Ectodermal cell (in vitro differentiated cells): ENCODE data around the gene LHFPL3.

Experiments
- H3K27ac ChIP-seq: 2 replicates; pipeline ENCODE4 v1.7.0; 2013; ENCODE audit warnings: mild to moderate bottlenecking, low read depth, low read length; ENCODE audit not compliant: insufficient read depth, poor library complexity, severe bottlenecking
- H3K27me3 ChIP-seq: 2 replicates; pipeline ENCODE4 v1.7.0; 2013; ENCODE audit warnings: mild to moderate bottlenecking, low read length; ENCODE audit not compliant: insufficient read depth, control insufficient read depth, poor library complexity, severe bottlenecking
- H3K36me3 ChIP-seq: one replicate; pipeline ENCODE4 v1.7.0; 2013; ENCODE audit warnings: low read length; ENCODE audit not compliant: control insufficient read depth, insufficient read depth
- H3K4me1 ChIP-seq: one replicate; pipeline ENCODE4 v1.7.0; 2013; ENCODE audit warnings: low read length; ENCODE audit not compliant: control insufficient read depth, insufficient read depth
- H3K4me3 ChIP-seq: 2 replicates; pipeline ENCODE4 v1.7.0; 2013; ENCODE audit warnings: low read depth, low read length, control low read depth; ENCODE audit not compliant: insufficient read depth
- H3K9me3 ChIP-seq: 2 replicates; pipeline ENCODE4 v1.7.0; 2013; ENCODE audit warnings: mild to moderate bottlenecking, low read length, moderate library complexity; ENCODE audit not compliant: control insufficient read depth
- WGBS, 2 experiments: methylation state at CpG; one replicate each; pipeline ENCODE4 v1.1.7; 2013; ENCODE audit warnings: missing lambda C conversion rate in 2 of 2; 5-methylcytosine and 5-hydroxymethylcytosine counted together

LHFPL3 gene

GRCh38 chr7:104779888-104780287 lies 451.5 kb downstream of the LHFPL3 start:
- H3K27me3 ChIP-seq, result no peaks in the 10 kb centered on the region
- H3K9me3 ChIP-seq, result no peaks in the 10 kb centered on the region
- H3K4me1 ChIP-seq, result no peaks in the 10 kb centered on the region
- H3K27ac ChIP-seq, result no peak overlapping the region
- H3K4me3 ChIP-seq, result no peak overlapping the region
- no peaks in the 10 kb centered on the region for H3K36me3 ChIP-seq
- WGBS, 2 experiments, result 88 to 92% methylated on average over 2 of the region's 2 CpGs

GRCh38 chr7:104784686-104785085 lies 456.3 kb downstream of the LHFPL3 start:
- H3K9me3 ChIP-seq, result no peaks in the 10 kb centered on the region
- H3K27ac ChIP-seq, result no peak overlapping the region
- no peaks in the 10 kb centered on the region for H3K36me3 ChIP-seq
- no peaks in the 10 kb centered on the region for H3K27me3 ChIP-seq
- no peak overlapping the region for H3K4me3 ChIP-seq
- no peaks in the 10 kb centered on the region for H3K4me1 ChIP-seq

- Histone ChIP-seq H3K4me1 (peaks cover 4% of the 10 kb centered on the region), H3K27ac (no peak overlapping the region), H3K9me3 (no peaks in the 10 kb centered on the region), H3K27me3 (no peaks in the 10 kb centered on the region), H3K36me3 (no peaks in the 10 kb centered on the region), H3K4me3 (no peak overlapping the region)
- WGBS, 2 experiments, result 99 to 100% methylated on average over 2 to 3 of the region's 3 CpGs
Observed at GRCh38 chr7:104789780-104790179, 461.4 kb downstream of the LHFPL3 start.

- 90 to 94% methylated on average over 2 of the region's 2 CpGs for WGBS, 2 experiments
- Histone ChIP-seq H3K27ac (no peak overlapping the region), H3K9me3 (no peaks in the 10 kb centered on the region), H3K36me3 (no peaks in the 10 kb centered on the region), H3K4me1 (peaks cover 4% of the 10 kb centered on the region), H3K27me3 (no peaks in the 10 kb centered on the region), H3K4me3 (no peak overlapping the region)
Observed at GRCh38 chr7:104790440-104790839, 462.0 kb downstream of the LHFPL3 start.

- Histone ChIP-seq H3K9me3 (no peaks in the 10 kb centered on the region), H3K4me1 (peaks cover 4% of the 10 kb centered on the region)
Observed at GRCh38 chr7:104791080-104791479, 462.7 kb downstream of the LHFPL3 start.

GRCh38 chr7:104793066-104793465 lies 464.7 kb downstream of the LHFPL3 start:
- no peaks in the 10 kb centered on the region for H3K36me3 ChIP-seq
- WGBS, 2 experiments, result 93% methylated on average over 7 of the region's 7 CpGs
- no peaks in the 10 kb centered on the region for H3K27me3 ChIP-seq
- no peak overlapping the region for H3K27ac ChIP-seq
- no peaks in the 10 kb centered on the region for H3K9me3 ChIP-seq
- H3K4me3 ChIP-seq, result no peak overlapping the region
- H3K4me1 ChIP-seq, result peaks cover 4% of the 10 kb centered on the region

More at GRCh38 chr7:104791080-104791479, 462.7 kb downstream of the LHFPL3 start:
- Histone ChIP-seq H3K27ac (no peak overlapping the region), H3K27me3 (no peaks in the 10 kb centered on the region), H3K36me3 (no peaks in the 10 kb centered on the region), H3K4me3 (no peak overlapping the region)

GRCh38 chr7:104794154-104794553 lies 465.8 kb downstream of the LHFPL3 start:
- WGBS, 2 experiments, result 89 to 95% methylated on average over 3 of the region's 3 CpGs
- H3K4me3 ChIP-seq, result no peak overlapping the region
- no peaks in the 10 kb centered on the region for H3K36me3 ChIP-seq
- no peaks in the 10 kb centered on the region for H3K9me3 ChIP-seq
- H3K4me1 ChIP-seq, result peaks cover 4% of the 10 kb centered on the region
- H3K27ac ChIP-seq, result no peak overlapping the region
- no peaks in the 10 kb centered on the region for H3K27me3 ChIP-seq

GRCh38 chr7:104794589-104794988 lies 466.2 kb downstream of the LHFPL3 start:
- Histone ChIP-seq H3K36me3 (no peaks in the 10 kb centered on the region), H3K9me3 (no peaks in the 10 kb centered on the region), H3K4me3 (no peak overlapping the region), H3K27ac (no peak overlapping the region), H3K4me1 (peaks cover 4% of the 10 kb centered on the region), H3K27me3 (no peaks in the 10 kb centered on the region)
- WGBS, 2 experiments, result 66 to 78% methylated on average over 3 of the region's 3 CpGs

- WGBS, 2 experiments, result 90 to 94% methylated on average over 7 of the region's 7 CpGs
- Histone ChIP-seq H3K27ac (no peak overlapping the region), H3K27me3 (no peaks in the 10 kb centered on the region), H3K36me3 (no peaks in the 10 kb centered on the region), H3K4me1 (peaks cover 4% of the 10 kb centered on the region), H3K9me3 (no peaks in the 10 kb centered on the region), H3K4me3 (no peak overlapping the region)
Observed at GRCh38 chr7:104795086-104795485, 466.7 kb downstream of the LHFPL3 start.

- WGBS, 2 experiments, result 61 to 72% methylated on average over 7 of the region's 7 CpGs
- Histone ChIP-seq H3K4me1 (peaks cover under 1% of the 10 kb centered on the region), H3K9me3 (no peaks in the 10 kb centered on the region), H3K27me3 (no peaks in the 10 kb centered on the region), H3K4me3 (no peak overlapping the region), H3K27ac (no peak overlapping the region), H3K36me3 (no peaks in the 10 kb centered on the region)
Observed at GRCh38 chr7:104795616-104796398, 467.4 kb downstream of the LHFPL3 start.
